ENCODE results near the gene HOXA3.

DNA sequence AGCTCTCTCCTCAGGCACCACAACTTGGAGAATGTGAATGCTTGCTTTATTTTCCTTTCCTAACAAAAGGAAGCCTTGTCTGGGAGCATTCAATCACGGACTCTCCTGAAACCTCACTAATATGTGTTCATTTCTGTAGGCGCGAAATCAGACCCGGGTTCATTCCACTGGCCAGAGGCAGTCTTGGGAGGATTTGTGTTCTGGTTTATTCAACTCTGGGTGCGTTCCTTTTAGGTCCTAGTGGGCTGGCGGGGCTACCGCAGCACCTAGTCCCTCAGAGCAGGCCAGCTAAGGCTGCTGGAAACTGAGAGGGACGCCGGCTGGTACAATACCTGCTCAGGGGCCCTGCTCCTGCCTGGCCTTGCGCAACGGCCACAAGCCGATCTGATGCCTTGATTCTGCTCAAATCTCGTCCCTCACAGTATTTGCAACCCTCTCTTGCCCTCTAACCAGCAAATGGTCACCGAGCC lies 29.3 kb downstream of the HOXA3 start:
- TF ChIP-seq RBM39 (IDR thresholded peaks at IDR 0.05; ENCODE audit: low read depth, low read length, poor library complexity, severe bottlenecking) (no peak), ZNF274 (CRISPR knock-in tag; IDR thresholded peaks at IDR 0.05) (no peak), ERF (CRISPR knock-in tag; IDR thresholded peaks at IDR 0.05) (no peak), MAFK (conservative IDR thresholded peaks at IDR 0.05 in 1 of 2, IDR thresholded peaks at IDR 0.05 in 1 of 2; ENCODE audit: low read length in 2 of 2) (no peak), REL (CRISPR knock-in tag; conservative IDR thresholded peaks at IDR 0.05) (no peak), RAD21 (CRISPR knock-in tag; IDR thresholded peaks at IDR 0.05) (no peak), RARA (CRISPR knock-in tag; IDR thresholded peaks at IDR 0.05) (no peak)
- TF ChIP-seq, protein P1, sequence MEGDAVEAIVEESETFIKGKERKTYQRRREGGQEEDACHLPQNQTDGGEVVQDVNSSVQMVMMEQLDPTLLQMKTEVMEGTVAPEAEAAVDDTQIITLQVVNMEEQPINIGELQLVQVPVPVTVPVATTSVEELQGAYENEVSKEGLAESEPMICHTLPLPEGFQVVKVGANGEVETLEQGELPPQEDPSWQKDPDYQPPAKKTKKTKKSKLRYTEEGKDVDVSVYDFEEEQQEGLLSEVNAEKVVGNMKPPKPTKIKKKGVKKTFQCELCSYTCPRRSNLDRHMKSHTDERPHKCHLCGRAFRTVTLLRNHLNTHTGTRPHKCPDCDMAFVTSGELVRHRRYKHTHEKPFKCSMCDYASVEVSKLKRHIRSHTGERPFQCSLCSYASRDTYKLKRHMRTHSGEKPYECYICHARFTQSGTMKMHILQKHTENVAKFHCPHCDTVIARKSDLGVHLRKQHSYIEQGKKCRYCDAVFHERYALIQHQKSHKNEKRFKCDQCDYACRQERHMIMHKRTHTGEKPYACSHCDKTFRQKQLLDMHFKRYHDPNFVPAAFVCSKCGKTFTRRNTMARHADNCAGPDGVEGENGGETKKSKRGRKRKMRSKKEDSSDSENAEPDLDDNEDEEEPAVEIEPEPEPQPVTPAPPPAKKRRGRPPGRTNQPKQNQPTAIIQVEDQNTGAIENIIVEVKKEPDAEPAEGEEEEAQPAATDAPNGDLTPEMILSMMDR (CRISPR knock-in tag; IDR thresholded peaks at IDR 0.05): no peak
- TF ChIP-seq, protein P2, sequence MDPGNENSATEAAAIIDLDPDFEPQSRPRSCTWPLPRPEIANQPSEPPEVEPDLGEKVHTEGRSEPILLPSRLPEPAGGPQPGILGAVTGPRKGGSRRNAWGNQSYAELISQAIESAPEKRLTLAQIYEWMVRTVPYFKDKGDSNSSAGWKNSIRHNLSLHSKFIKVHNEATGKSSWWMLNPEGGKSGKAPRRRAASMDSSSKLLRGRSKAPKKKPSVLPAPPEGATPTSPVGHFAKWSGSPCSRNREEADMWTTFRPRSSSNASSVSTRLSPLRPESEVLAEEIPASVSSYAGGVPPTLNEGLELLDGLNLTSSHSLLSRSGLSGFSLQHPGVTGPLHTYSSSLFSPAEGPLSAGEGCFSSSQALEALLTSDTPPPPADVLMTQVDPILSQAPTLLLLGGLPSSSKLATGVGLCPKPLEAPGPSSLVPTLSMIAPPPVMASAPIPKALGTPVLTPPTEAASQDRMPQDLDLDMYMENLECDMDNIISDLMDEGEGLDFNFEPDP (CRISPR knock-in tag; conservative IDR thresholded peaks at IDR 0.05): no peak
- TF ChIP-seq, protein P3, sequence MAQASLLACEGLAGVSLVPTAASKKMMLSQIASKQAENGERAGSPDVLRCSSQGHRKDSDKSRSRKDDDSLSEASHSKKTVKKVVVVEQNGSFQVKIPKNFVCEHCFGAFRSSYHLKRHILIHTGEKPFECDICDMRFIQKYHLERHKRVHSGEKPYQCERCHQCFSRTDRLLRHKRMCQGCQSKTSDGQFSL (CRISPR knock-in tag; IDR thresholded peaks at IDR 0.05): no peak
- TF ChIP-seq, protein P4, sequence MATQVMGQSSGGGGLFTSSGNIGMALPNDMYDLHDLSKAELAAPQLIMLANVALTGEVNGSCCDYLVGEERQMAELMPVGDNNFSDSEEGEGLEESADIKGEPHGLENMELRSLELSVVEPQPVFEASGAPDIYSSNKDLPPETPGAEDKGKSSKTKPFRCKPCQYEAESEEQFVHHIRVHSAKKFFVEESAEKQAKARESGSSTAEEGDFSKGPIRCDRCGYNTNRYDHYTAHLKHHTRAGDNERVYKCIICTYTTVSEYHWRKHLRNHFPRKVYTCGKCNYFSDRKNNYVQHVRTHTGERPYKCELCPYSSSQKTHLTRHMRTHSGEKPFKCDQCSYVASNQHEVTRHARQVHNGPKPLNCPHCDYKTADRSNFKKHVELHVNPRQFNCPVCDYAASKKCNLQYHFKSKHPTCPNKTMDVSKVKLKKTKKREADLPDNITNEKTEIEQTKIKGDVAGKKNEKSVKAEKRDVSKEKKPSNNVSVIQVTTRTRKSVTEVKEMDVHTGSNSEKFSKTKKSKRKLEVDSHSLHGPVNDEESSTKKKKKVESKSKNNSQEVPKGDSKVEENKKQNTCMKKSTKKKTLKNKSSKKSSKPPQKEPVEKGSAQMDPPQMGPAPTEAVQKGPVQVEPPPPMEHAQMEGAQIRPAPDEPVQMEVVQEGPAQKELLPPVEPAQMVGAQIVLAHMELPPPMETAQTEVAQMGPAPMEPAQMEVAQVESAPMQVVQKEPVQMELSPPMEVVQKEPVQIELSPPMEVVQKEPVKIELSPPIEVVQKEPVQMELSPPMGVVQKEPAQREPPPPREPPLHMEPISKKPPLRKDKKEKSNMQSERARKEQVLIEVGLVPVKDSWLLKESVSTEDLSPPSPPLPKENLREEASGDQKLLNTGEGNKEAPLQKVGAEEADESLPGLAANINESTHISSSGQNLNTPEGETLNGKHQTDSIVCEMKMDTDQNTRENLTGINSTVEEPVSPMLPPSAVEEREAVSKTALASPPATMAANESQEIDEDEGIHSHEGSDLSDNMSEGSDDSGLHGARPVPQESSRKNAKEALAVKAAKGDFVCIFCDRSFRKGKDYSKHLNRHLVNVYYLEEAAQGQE (IDR thresholded peaks at IDR 0.05; ENCODE audit: borderline replicate concordance in 1 of 2, low read depth in 1 of 2, low read length in 2 of 2): no peak
- TF ChIP-seq, protein P5, sequence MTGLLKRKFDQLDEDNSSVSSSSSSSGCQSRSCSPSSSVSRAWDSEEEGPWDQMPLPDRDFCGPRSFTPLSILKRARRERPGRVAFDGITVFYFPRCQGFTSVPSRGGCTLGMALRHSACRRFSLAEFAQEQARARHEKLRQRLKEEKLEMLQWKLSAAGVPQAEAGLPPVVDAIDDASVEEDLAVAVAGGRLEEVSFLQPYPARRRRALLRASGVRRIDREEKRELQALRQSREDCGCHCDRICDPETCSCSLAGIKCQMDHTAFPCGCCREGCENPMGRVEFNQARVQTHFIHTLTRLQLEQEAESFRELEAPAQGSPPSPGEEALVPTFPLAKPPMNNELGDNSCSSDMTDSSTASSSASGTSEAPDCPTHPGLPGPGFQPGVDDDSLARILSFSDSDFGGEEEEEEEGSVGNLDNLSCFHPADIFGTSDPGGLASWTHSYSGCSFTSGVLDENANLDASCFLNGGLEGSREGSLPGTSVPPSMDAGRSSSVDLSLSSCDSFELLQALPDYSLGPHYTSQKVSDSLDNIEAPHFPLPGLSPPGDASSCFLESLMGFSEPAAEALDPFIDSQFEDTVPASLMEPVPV (CRISPR knock-in tag; IDR thresholded peaks at IDR 0.05): no peak
- TF ChIP-seq, protein P6, sequence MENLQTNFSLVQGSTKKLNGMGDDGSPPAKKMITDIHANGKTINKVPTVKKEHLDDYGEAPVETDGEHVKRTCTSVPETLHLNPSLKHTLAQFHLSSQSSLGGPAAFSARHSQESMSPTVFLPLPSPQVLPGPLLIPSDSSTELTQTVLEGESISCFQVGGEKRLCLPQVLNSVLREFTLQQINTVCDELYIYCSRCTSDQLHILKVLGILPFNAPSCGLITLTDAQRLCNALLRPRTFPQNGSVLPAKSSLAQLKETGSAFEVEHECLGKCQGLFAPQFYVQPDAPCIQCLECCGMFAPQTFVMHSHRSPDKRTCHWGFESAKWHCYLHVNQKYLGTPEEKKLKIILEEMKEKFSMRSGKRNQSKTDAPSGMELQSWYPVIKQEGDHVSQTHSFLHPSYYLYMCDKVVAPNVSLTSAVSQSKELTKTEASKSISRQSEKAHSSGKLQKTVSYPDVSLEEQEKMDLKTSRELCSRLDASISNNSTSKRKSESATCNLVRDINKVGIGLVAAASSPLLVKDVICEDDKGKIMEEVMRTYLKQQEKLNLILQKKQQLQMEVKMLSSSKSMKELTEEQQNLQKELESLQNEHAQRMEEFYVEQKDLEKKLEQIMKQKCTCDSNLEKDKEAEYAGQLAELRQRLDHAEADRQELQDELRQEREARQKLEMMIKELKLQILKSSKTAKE (CRISPR knock-in tag; IDR thresholded peaks at IDR 0.05; ENCODE audit: borderline replicate concordance): no peak

Measured in HepG2 (cell line).